Measurements from ENCODE around the gene TIMM29. TPM values are rescaled to one million over a fixed set of nuclear protein-coding genes. Genes with fewer than 3 reads are reported as not detected.

TIMM29 gene
- total and polyA plus RNA-seq, 2 of the 13 experiments (the other 11 are each of a cell fraction or from before 2014, with no cell fraction given) = 7.1 to 33.8 TPM

GRCh38 chr19:10888421-10888866 lies 40.2 kb upstream of the TIMM29 start (continued):
- no peak for TF ChIP-seq ZNF609 (CRISPR knock-in tag; IDR thresholded peaks at IDR 0.05; ENCODE audit: borderline replicate concordance)
- no peak for TF ChIP-seq ZKSCAN1 (IDR thresholded peaks at IDR 0.05; ENCODE audit: low read length)
- TF ChIP-seq, protein P1, sequence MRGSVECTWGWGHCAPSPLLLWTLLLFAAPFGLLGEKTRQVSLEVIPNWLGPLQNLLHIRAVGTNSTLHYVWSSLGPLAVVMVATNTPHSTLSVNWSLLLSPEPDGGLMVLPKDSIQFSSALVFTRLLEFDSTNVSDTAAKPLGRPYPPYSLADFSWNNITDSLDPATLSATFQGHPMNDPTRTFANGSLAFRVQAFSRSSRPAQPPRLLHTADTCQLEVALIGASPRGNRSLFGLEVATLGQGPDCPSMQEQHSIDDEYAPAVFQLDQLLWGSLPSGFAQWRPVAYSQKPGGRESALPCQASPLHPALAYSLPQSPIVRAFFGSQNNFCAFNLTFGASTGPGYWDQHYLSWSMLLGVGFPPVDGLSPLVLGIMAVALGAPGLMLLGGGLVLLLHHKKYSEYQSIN (CRISPR knock-in tag; IDR thresholded peaks at IDR 0.05; ENCODE audit: borderline replicate concordance) = no peak

DNA sequence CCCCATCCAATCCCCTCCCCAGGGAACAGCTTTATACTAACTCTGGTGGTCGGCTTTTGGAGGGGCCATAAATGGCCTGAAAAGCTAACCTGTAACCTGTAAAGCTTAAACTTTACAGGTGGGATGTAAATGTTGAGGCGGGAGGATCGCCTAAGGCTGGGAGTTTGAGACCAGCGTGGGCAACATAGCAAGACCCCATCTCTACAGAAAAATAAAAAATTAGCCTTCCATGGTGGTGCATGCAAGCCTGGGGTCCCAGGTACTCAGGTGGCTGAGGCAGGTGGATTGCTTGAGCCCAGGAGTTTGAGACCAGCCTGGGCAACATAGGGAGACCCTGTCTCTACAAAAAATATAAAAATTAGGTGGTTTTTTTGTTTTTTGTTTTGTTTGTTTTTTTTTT lies 38.7 kb upstream of the TIMM29 start:
- H4K20me1 ChIP-seq (ENCODE audit: insufficient read depth, low read length) = peaks cover 8% of the 10 kb centered on the region
- ATAC-seq = no peak
- no peak overlapping the region for H3K27ac ChIP-seq (ENCODE audit: extremely low read length, insufficient read depth, low read length)
- no peak for FAIRE-seq
- H3K9ac ChIP-seq (ENCODE audit: insufficient read depth, low read depth, low read length) = no peak overlapping the region
- TF ChIP-seq NCOA5 (CRISPR knock-in tag; IDR thresholded peaks at IDR 0.05) = no peak
- TF ChIP-seq ZNF337 (CRISPR knock-in tag; IDR thresholded peaks at IDR 0.05; ENCODE audit: borderline replicate concordance, low read depth) = no peak
- no peak for TF ChIP-seq HDAC2 (CRISPR knock-in tag; IDR thresholded peaks at IDR 0.05)
- TF ChIP-seq IKZF4 (CRISPR knock-in tag; IDR thresholded peaks at IDR 0.05; ENCODE audit: borderline replicate concordance, low read depth, not compliant biosample characterization) = no peak
- TF ChIP-seq ISL2 (CRISPR knock-in tag; IDR thresholded peaks at IDR 0.05) = no peak
- TF ChIP-seq SRSF1 (optimal IDR thresholded peaks at IDR 0.05; ENCODE audit: low read depth, low read length) = no peak
- TF ChIP-seq POGZ (CRISPR knock-in tag; IDR thresholded peaks at IDR 0.05) = no peak
- no peaks in the 10 kb centered on the region for H3K4me1 ChIP-seq (ENCODE audit: insufficient read depth, low read length)
- BruUV-seq (replicated peaks) = no TSS peak
- H3K9me3 ChIP-seq (ENCODE audit: low read length) = no peaks in the 10 kb centered on the region
- in situ Hi-C loops (cut with HindIII; ENCODE audit: extremely low pct_ligation_motif_present, low pct_unique_long_range_greater_than_20kb) (no loop called here), intact Hi-C loops (cut with micrococcal nuclease; ENCODE audit: unreplicated experiment) (no loop called here)
- WGBS (ENCODE audit: low lambda C conversion rate) = 100% methylated on average over 4 of the region's 4 CpGs
- ChIA-PET POLR2A (no interaction called here), CTCF (ENCODE audit: low intra/inter-chr PET ratio, low total read pairs) (no interaction called here)
- H3K27me3 ChIP-seq (ENCODE audit: control insufficient read depth in 1 of 2, insufficient read depth in 2 of 2, low read length in 2 of 2) = no peaks in the 10 kb centered on the region
- H3K36me3 ChIP-seq (replicated peaks in 1 of 2; ENCODE audit: control insufficient read depth in 1 of 2, insufficient read depth in 2 of 2, low read length in 2 of 2) = peaks cover 0 to 5% of the 10 kb centered on the region in 2 experiments; a peak in 3 of 5 replicates
- H3K4me2 ChIP-seq (ENCODE audit: low read depth, low read length) = no peak overlapping the region
- no peak overlapping the region for H2AFZ ChIP-seq (ENCODE audit: low read length)
- H3K4me3 ChIP-seq (replicated peaks in 1 of 3; ENCODE audit: insufficient read depth in 1 of 3, low read depth in 2 of 3, low read length in 3 of 3) = no peak overlapping the region
- DNase-seq (ENCODE audit: low spot score) = no peak
- H3K79me2 ChIP-seq (ENCODE audit: insufficient read depth, low read length) = peaks cover 26% of the 10 kb centered on the region

Data from HepG2 (cell line).